Smooth muscle cell (in vitro differentiated cells): ENCODE results near the gene SLC2A8. TPM values are rescaled to one million over a fixed set of nuclear protein-coding genes. Genes with fewer than 3 reads are reported as not detected.

Experiments used
- DNase-seq: peaks from one replicate; lab custom pipeline; 2025; ENCODE audit not compliant: unreplicated experiment; lab: John Stamatoyannopoulos, UW
- H2AFZ ChIP-seq: fragments of 200-600 bp; sonication (generic); 2 replicates; pipeline ENCODE4 v1.6.0; 2016; ENCODE audit warnings: antibody characterized with exemption, low read depth, mild to moderate bottlenecking
- H3F3A ChIP-seq: fragments of 200-600 bp; sonication (generic); 2 replicates; pipeline ENCODE4 v1.6.0; 2017; ENCODE audit warnings: antibody characterized with exemption, low read depth
- H3K27ac ChIP-seq: fragments of 200-600 bp; sonication (generic); 2 replicates; pipeline ENCODE4 v1.5.1; 2016; ENCODE audit warnings: low read depth, mild to moderate bottlenecking
- H3K27me3 ChIP-seq: fragments of 200-600 bp; sonication (generic); 2 replicates; pipeline ENCODE4 v1.6.1; 2016; ENCODE audit warnings: low read depth, mild to moderate bottlenecking
- H3K36me3 ChIP-seq: fragments of 200-600 bp; sonication (generic); 2 replicates; pipeline ENCODE4 v1.5.1; 2016; ENCODE audit warnings: low read depth
- H3K4me1 ChIP-seq: fragments of 200-600 bp; sonication (generic); 2 replicates; pipeline ENCODE4 v1.5.1; 2016; ENCODE audit warnings: low read depth
- H3K4me2 ChIP-seq: fragments of 200-600 bp; sonication (generic); 2 replicates; pipeline ENCODE4 v1.6.0; 2016; ENCODE audit warnings: mild to moderate bottlenecking
- H3K4me3 ChIP-seq: fragments of 200-600 bp; sonication (generic); 2 replicates; pipeline ENCODE4 v1.5.1; 2016; ENCODE audit warnings: mild to moderate bottlenecking
- H3K79me2 ChIP-seq: fragments of 200-600 bp; sonication (generic); 2 replicates; pipeline ENCODE4 v1.6.0; 2016; ENCODE audit warnings: low read depth, mild to moderate bottlenecking
- H3K9ac ChIP-seq: fragments of 200-600 bp; sonication (generic); 2 replicates; pipeline ENCODE4 v1.6.0; 2016; ENCODE audit warnings: low read depth
- H3K9me3 ChIP-seq: fragments of 200-600 bp; sonication (generic); replicated peaks from 2 replicates; pipeline ENCODE4 v1.5.1; 2016; ENCODE audit warnings: low read depth
- H4K20me1 ChIP-seq: fragments of 200-600 bp; sonication (generic); 2 replicates; pipeline ENCODE4 v1.6.0; 2016; ENCODE audit warnings: low read depth
- CTCF ChIP-seq: fragments of 200-600 bp; sonication (generic); IDR thresholded peaks from 2 replicates; pipeline ENCODE4 v1.5.1; 2017; ENCODE audit warnings: borderline replicate concordance, mild to moderate bottlenecking, antibody characterized with exemption; ENCODE audit not compliant: insufficient read depth, poor library complexity, severe bottlenecking
- whole genome bisulfite sequencing: methylation state at CpG from one replicate; pipeline ENCODE4 v1.1.7; 2016; ENCODE audit warnings: low lambda C conversion rate; 5-methylcytosine and 5-hydroxymethylcytosine counted together
- polyA plus RNA-seq: library from polyadenylated mRNA; unstranded; fragments of >200 nt; fragmentation: Nextera tagmentation; extraction: Ambion mirVana; gene quantifications from 2 replicates; pipeline ENCODE4 v1.2.1, GENCODE V29; 2016
- total RNA-seq: library from RNA; depleted of rRNA; stranded (reverse); fragments of >200 nt; gene quantifications from 2 replicates; pipeline ENCODE4 v1.2.3, GENCODE V29; 2014

The SLC2A8 gene
- total and polyA plus RNA-seq, 2 experiments from 2014 or later = 16.9 to 27.7 TPM

- DNase-seq = no peak
- no peaks in the 10 kb centered on the region for H3K79me2 ChIP-seq
- H3K4me3 ChIP-seq = no peak overlapping the region
- no peaks in the 10 kb centered on the region for H3F3A ChIP-seq
- H4K20me1 ChIP-seq = no peaks in the 10 kb centered on the region
- H3K9ac ChIP-seq = no peak overlapping the region
- H3K27ac ChIP-seq = no peak overlapping the region
- no peak for TF ChIP-seq CTCF
- no peak overlapping the region for H2AFZ ChIP-seq
- 93% methylated on average over 4 of the region's 4 CpGs for WGBS
- H3K36me3 ChIP-seq = no peaks in the 10 kb centered on the region
- no peaks in the 10 kb centered on the region for H3K27me3 ChIP-seq
- H3K9me3 ChIP-seq = no peaks in the 10 kb centered on the region
- no peak overlapping the region for H3K4me2 ChIP-seq
- peaks cover 8% of the 10 kb centered on the region for H3K4me1 ChIP-seq
Measured at GRCh38 chr9:127351182-127352166, 45.5 kb upstream of the SLC2A8 start.

- WGBS = 72% methylated on average over 5 of the region's 5 CpGs
- no peaks in the 10 kb centered on the region for H3F3A ChIP-seq
- no peaks in the 10 kb centered on the region for H3K27me3 ChIP-seq
- no peak overlapping the region for H3K9ac ChIP-seq
- H3K4me3 ChIP-seq = no peak overlapping the region
- H4K20me1 ChIP-seq = no peaks in the 10 kb centered on the region
- no peak overlapping the region for H3K4me2 ChIP-seq
- H3K4me1 ChIP-seq = peaks cover 8% of the 10 kb centered on the region
- DNase-seq = no peak
- no peaks in the 10 kb centered on the region for H3K79me2 ChIP-seq
- no peaks in the 10 kb centered on the region for H3K36me3 ChIP-seq
- no peak overlapping the region for H2AFZ ChIP-seq
- no peak overlapping the region for H3K27ac ChIP-seq
- no peak for TF ChIP-seq CTCF
- no peaks in the 10 kb centered on the region for H3K9me3 ChIP-seq
Measured at GRCh38 chr9:127353882-127354281, 43.1 kb upstream of the SLC2A8 start.

- no peaks in the 10 kb centered on the region for H3F3A ChIP-seq
- H4K20me1 ChIP-seq = no peaks in the 10 kb centered on the region
- peaks cover 8% of the 10 kb centered on the region for H3K4me1 ChIP-seq
- H3K9ac ChIP-seq = no peak overlapping the region
- no peak overlapping the region for H2AFZ ChIP-seq
- WGBS = 87% methylated on average over 4 of the region's 4 CpGs
- DNase-seq = no peak
- H3K27ac ChIP-seq = no peak overlapping the region
- no peaks in the 10 kb centered on the region for H3K79me2 ChIP-seq
- H3K4me3 ChIP-seq = no peak overlapping the region
- no peaks in the 10 kb centered on the region for H3K9me3 ChIP-seq
- no peaks in the 10 kb centered on the region for H3K36me3 ChIP-seq
- no peak overlapping the region for H3K4me2 ChIP-seq
- TF ChIP-seq CTCF = no peak
- H3K27me3 ChIP-seq = no peaks in the 10 kb centered on the region
Measured at GRCh38 chr9:127356906-127357305, 40.1 kb upstream of the SLC2A8 start.
